Lung (tissue), 12 donors: ENCODE measurements around the gene MEIKIN. TPM values are rescaled to one million over a fixed set of nuclear protein-coding genes. Genes with fewer than 3 reads are reported as not detected.
A peak's percentile ranks its signal among the peaks of the same experiment; 100 is the strongest.

Experiments used
- ATAC-seq: fragments of 200-7000 bp; cut with Tn5 transposase; one replicate; pipeline ENCODE4 v1.9.1; 2020; ENCODE audit warnings: moderate number of reproducible peaks; ENCODE audit not compliant: insufficient read depth, low FRiP score
- DNase-seq, 3 donors: peaks; one replicate each; pipeline ENCODE4 v3.0.0-alpha.2; 2013 to 2017
- H3K27ac ChIP-seq, 2 donors: one replicate each; pipeline ENCODE4 v1.5.1; 2013; ENCODE audit warnings: mild to moderate bottlenecking in 2 of 2, moderate library complexity in 2 of 2, control low read depth in 1 of 2, inconsistent platforms in 1 of 2, low read depth in 1 of 2, low read length in 1 of 2
- H3K27me3 ChIP-seq, 3 donors: one replicate each; pipeline ENCODE4 v1.5.1; 2013; ENCODE audit warnings: low read length in 2 of 3; ENCODE audit not compliant: control insufficient read depth in 3 of 3, insufficient read depth in 3 of 3
- H3K36me3 ChIP-seq, 4 donors: one replicate each; pipeline ENCODE4 v1.5.1; 2013; ENCODE audit warnings: low read length in 4 of 4, mild to moderate bottlenecking in 1 of 4, moderate library complexity in 1 of 4; ENCODE audit not compliant: control insufficient read depth in 4 of 4, insufficient read depth in 4 of 4
- H3K4me1 ChIP-seq, 5 donors: one replicate each; pipeline ENCODE4 v1.5.1; 2013; ENCODE audit warnings: low read length in 5 of 5, mild to moderate bottlenecking in 2 of 5, moderate library complexity in 1 of 5; ENCODE audit not compliant: control insufficient read depth in 5 of 5, insufficient read depth in 5 of 5
- H3K4me3 ChIP-seq: one replicate; pipeline ENCODE4 v1.5.1; 2013; ENCODE audit warnings: mild to moderate bottlenecking, control low read depth, moderate library complexity
- H3K9ac ChIP-seq, 2 donors: one replicate each; pipeline ENCODE4 v1.5.1; 2013; ENCODE audit warnings: low read length in 2 of 2, control low read depth in 1 of 2; ENCODE audit not compliant: insufficient read depth in 1 of 2
- H3K9me3 ChIP-seq, 4 donors: one replicate each; pipeline ENCODE4 v1.5.1; 2013; ENCODE audit warnings: low read length in 3 of 4, mild to moderate bottlenecking in 1 of 4, moderate library complexity in 1 of 4; ENCODE audit not compliant: control insufficient read depth in 4 of 4, insufficient read depth in 3 of 4
- CTCF ChIP-seq: IDR thresholded peaks from 2 replicates; pipeline ENCODE4 v1.5.1; 2012; ENCODE audit warnings: mild to moderate bottlenecking; ENCODE audit errors: control extremely low read depth, extremely low read depth
- WGBS, 2 donors: extraction: QIAGEN DNeasy Blood & Tissue Kit; methylation state at CpG; one replicate each; pipeline ENCODE4 v1.1.7; 2013; 5-methylcytosine and 5-hydroxymethylcytosine counted together
- polyA plus RNA-seq, 2 donors: library from polyadenylated mRNA; stranded (reverse); fragments of 200-250 nt; gene quantifications; one replicate each; pipeline ENCODE4 v1.2.1, GENCODE V29; 2013
- total RNA-seq, 2 donors: library from RNA; depleted of rRNA in 1 of 2; stranded (reverse); fragments of >200 nt in 1 of 2; gene quantifications; one replicate each; pipeline ENCODE4 v1.2.1, GENCODE V29; 2014 to 2021
- donor health status: control.
- donor health status: control.
- donor health status: Bipolar disorder and iron deficiency.
- donor health status: healthy.
- donor health status: DM: yes; HTN: yes; CAD: no.

The MEIKIN gene
- total and polyA plus RNA-seq, 4 donors: 0.08 to 0.32 TPM; not detected in 2

- ATAC-seq (no peak), DNase-seq (peak in 2 of 3 donors; percentile 15 to 43)
- Histone ChIP-seq H3K4me3 (no peak overlapping the region), H3K9ac (peak overlapping the region in 1 of 2 donors; percentile 43), H3K36me3 (no peaks in the 10 kb centered on the region), H3K4me1 (peaks cover 0 to 9% (median 5%) of the 10 kb centered on the region in 5 donors), H3K9me3 (no peaks in the 10 kb centered on the region), H3K27ac (peak overlapping the region in 1 of 2 donors; percentile 33), H3K27me3 (no peaks in the 10 kb centered on the region)
- WGBS, 2 donors: 9 to 20% methylated on average over 3 of the region's 3 CpGs
- no peak for TF ChIP-seq CTCF
Measured at GRCh38 chr5:131810510-131811249, 134.8 kb downstream of the MEIKIN start.

GRCh38 chr5:131796793-131797693 lies 148.4 kb downstream of the MEIKIN start, which contains the start of gene FNIP1:
Gene FNIP1 (minus strand): TSS chr5:131797017. CDS start chr5:131796921, 96 bp downstream.
- no peak for TF ChIP-seq CTCF
- Histone ChIP-seq H3K4me3 (peak within 1 kb of the TSS; percentile 86), H3K9me3 (no peaks in the 10 kb centered on the region), H3K4me1 (peaks cover 0 to 23% (median 5%) of the 10 kb centered on the region in 5 donors), H3K9ac (peak within 1 kb of the TSS; percentile 91 to 93), H3K36me3 (no peaks in the 10 kb centered on the region), H3K27ac (peak within 1 kb of the TSS; percentile 98), H3K27me3 (no peaks in the 10 kb centered on the region)
- peak; percentile 99 for ATAC-seq
- DNase-seq: peak; percentile 98 to 99 (median 99)
- WGBS, 2 donors: 0% methylated on average over 76 to 79 of the region's 79 CpGs

GRCh38 chr5:131795879-131796792 lies 149.3 kb downstream of the MEIKIN start:
- H3K36me3 ChIP-seq: no peaks in the 10 kb centered on the region
- peaks cover 0 to 23% (median 5%) of the 10 kb centered on the region in 5 donors for H3K4me1 ChIP-seq
- ATAC-seq (peak; percentile 42), DNase-seq (peak; percentile 65 to 73 (median 71))
- no peak for TF ChIP-seq CTCF
- peak overlapping the region; percentile 98 for H3K27ac ChIP-seq
- no peaks in the 10 kb centered on the region for H3K9me3 ChIP-seq
- H3K4me3 ChIP-seq: peak overlapping the region; percentile 86
- 0 to 1% methylated on average over 47 to 56 of the region's 56 CpGs for WGBS, 2 donors
- no peaks in the 10 kb centered on the region for H3K27me3 ChIP-seq
- H3K9ac ChIP-seq: peak overlapping the region; percentile 74 to 91
